Activated naive CD8-positive, alpha-beta T cell (primary cell): ENCODE measurements around the gene RAP1GAP.

ENCODE experiments used
- H3K27ac Mint-ChIP-seq: one replicate; pipeline ENCODE4 v1.8.0; 2021; ENCODE audit warnings: mixed read lengths
- H3K27me3 Mint-ChIP-seq: one replicate; pipeline ENCODE4 v1.8.0; 2021; ENCODE audit warnings: mixed read lengths
- H3K36me3 Mint-ChIP-seq: one replicate; pipeline ENCODE4 v1.8.0; 2021; ENCODE audit warnings: mixed read lengths
- H3K4me1 Mint-ChIP-seq: one replicate; pipeline ENCODE4 v1.8.0; 2021; ENCODE audit warnings: low read depth, mixed read lengths
- H3K4me3 Mint-ChIP-seq: one replicate; pipeline ENCODE4 v1.8.0; 2021; ENCODE audit warnings: mild to moderate bottlenecking, mixed read lengths
- H3K9me3 Mint-ChIP-seq: one replicate; pipeline ENCODE4 v1.8.0; 2021; ENCODE audit warnings: low read depth, mixed read lengths

RAP1GAP gene

DNA sequence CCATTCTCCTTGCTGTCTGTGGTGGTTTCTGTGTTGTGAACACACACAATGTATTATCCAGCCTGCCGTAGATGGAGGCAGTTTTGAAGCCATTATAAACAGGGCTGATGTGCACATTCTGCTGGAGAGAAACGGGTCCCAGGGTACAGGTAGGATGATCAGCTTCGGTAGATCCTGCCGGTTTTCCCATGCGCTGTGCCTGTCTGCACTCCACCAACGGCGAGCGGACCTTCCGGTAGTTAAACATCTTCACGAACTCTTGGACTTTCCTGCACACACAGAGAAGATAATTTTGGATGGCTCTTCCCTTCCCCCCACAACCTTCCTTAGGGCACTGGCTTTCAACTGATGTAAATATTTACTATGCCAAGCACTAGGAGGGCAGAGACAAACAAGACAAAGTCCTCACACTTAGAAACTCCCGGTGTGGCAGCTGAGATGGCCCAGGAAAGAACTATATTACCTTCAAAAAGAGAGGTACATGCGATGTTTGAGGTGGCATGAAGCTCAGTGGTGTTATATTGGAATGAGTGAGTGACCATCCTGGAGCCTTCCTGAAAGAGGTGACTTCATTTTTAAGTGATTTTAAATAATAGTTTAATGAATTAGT, 118.2 kb downstream of the RAP1GAP start:
- no peaks in the 10 kb centered on the region for H3K9me3 Mint-ChIP-seq
- peaks cover 7% of the 10 kb centered on the region for H3K27me3 Mint-ChIP-seq
- H3K36me3 Mint-ChIP-seq = no peaks in the 10 kb centered on the region
- no peak overlapping the region for H3K4me3 Mint-ChIP-seq
- no peaks in the 10 kb centered on the region for H3K4me1 Mint-ChIP-seq
- no peak overlapping the region for H3K27ac Mint-ChIP-seq

DNA sequence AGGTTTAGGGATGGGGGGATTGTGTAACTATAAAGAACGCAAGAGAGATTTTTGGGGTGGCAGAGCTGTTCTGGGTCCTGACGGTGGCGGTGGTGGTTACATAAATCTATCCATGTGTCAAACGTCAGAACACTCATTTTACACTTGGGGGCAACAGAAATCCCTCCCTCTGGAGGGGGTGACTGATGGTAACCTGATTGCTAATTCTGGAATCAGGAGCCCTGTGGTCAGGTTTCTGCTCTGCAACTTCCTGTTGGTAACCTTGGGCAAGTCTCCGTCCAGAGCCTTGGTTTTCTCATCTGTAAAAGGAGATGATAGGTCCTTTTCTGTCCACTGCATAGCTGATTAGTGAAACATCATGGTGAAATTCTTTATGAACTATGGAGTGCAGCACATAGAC, 119.1 kb downstream of the RAP1GAP start:
- no peaks in the 10 kb centered on the region for H3K9me3 Mint-ChIP-seq
- peaks cover 7% of the 10 kb centered on the region for H3K27me3 Mint-ChIP-seq
- no peak overlapping the region for H3K4me3 Mint-ChIP-seq
- no peaks in the 10 kb centered on the region for H3K4me1 Mint-ChIP-seq
- no peak overlapping the region for H3K27ac Mint-ChIP-seq
- no peaks in the 10 kb centered on the region for H3K36me3 Mint-ChIP-seq

DNA sequence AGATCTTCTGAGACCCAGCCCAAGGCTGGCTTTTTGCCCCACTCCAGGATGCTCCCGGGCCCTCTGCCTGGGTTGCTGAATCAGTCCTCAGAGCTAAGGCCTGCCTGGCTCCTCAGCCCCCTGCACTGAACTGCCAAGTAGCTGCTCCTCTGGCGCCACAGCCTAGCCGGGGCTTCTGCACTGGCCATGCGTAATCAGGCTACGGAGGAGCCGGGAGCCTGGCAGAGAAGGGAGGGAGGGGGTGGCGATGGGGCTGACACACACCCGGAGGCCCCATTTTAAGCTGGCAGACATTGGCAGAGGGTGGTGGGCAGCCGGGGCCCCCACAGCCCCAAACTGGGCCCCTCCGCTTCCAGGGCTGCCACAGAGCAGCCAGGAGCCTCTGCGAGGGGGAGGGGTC, 121.3 kb downstream of the RAP1GAP start:
- Mint-ChIP-seq H3K27ac (no peak overlapping the region), H3K4me3 (no peak overlapping the region), H3K27me3 (peaks cover 5% of the 10 kb centered on the region), H3K36me3 (no peaks in the 10 kb centered on the region), H3K4me1 (no peaks in the 10 kb centered on the region), H3K9me3 (no peaks in the 10 kb centered on the region)
